Activated B cell treated with CpG ODN at 0.5 μM for 24 hours (primary cell): ENCODE measurements around the gene MSI2. TPM values are rescaled to one million over a fixed set of nuclear protein-coding genes. Genes with fewer than 3 reads are reported as not detected.

ENCODE experiments used
- ATAC-seq: fragments of 200-7000 bp; cut with Tn5 transposase; one replicate; pipeline ENCODE4 v1.10.0; 2021; ENCODE audit warnings: low read depth, mild to moderate bottlenecking, moderate library complexity
- CTCF ChIA-PET: fragments of 350-600 bp; sonication (Branson Sonifier 250); formaldehyde crosslinking; loops from one replicate; lab custom pipeline; 2021; ENCODE audit warnings: antibody characterized with exemption; lab: Charles Lee
- POLR2A ChIA-PET: fragments of 350-600 bp; sonication (Branson Sonifier 250); formaldehyde crosslinking; loops from one replicate; lab custom pipeline; 2021; ENCODE audit warnings: antibody characterized with exemption; lab: Charles Lee
- DNase-seq: peaks from one replicate; pipeline ENCODE4 v3.0.0; 2022
- H3K27ac Mint-ChIP-seq: one replicate; pipeline ENCODE4 v1.8.0; 2020; ENCODE audit warnings: mixed read lengths
- H3K27me3 Mint-ChIP-seq: one replicate; pipeline ENCODE4 v1.8.0; 2021; ENCODE audit warnings: mixed read lengths
- H3K36me3 Mint-ChIP-seq: one replicate; pipeline ENCODE4 v1.8.0; 2021; ENCODE audit warnings: low read depth, mixed read lengths
- H3K4me1 Mint-ChIP-seq: one replicate; pipeline ENCODE4 v1.8.0; 2021; ENCODE audit warnings: mixed read lengths
- H3K4me3 Mint-ChIP-seq: one replicate; pipeline ENCODE4 v1.8.0; 2020; ENCODE audit warnings: mild to moderate bottlenecking, mixed read lengths
- H3K9me3 Mint-ChIP-seq: one replicate; pipeline ENCODE4 v1.8.0; 2020; ENCODE audit warnings: mixed read lengths
- intact Hi-C: fragments of 100-400 bp; cut with micrococcal nuclease; formaldehyde crosslinking; loops from one replicate; pipeline ENCODE4 v1.15.1; 2024
- total RNA-seq: library from RNA; stranded (reverse); gene quantifications from 2 replicates; pipeline ENCODE4 v1.2.3, GENCODE V29; 2022
- TF ChIP-seq, protein P1 (sequence below): fragments of 200-600 bp; IDR thresholded peaks from one replicate; pipeline ENCODE4 v1.8.0; 2022; ENCODE audit warnings: antibody characterized with exemption, mild to moderate bottlenecking

MSI2 gene
- total RNA-seq, 1 donor from 2014 or later: 102 TPM

DNA sequence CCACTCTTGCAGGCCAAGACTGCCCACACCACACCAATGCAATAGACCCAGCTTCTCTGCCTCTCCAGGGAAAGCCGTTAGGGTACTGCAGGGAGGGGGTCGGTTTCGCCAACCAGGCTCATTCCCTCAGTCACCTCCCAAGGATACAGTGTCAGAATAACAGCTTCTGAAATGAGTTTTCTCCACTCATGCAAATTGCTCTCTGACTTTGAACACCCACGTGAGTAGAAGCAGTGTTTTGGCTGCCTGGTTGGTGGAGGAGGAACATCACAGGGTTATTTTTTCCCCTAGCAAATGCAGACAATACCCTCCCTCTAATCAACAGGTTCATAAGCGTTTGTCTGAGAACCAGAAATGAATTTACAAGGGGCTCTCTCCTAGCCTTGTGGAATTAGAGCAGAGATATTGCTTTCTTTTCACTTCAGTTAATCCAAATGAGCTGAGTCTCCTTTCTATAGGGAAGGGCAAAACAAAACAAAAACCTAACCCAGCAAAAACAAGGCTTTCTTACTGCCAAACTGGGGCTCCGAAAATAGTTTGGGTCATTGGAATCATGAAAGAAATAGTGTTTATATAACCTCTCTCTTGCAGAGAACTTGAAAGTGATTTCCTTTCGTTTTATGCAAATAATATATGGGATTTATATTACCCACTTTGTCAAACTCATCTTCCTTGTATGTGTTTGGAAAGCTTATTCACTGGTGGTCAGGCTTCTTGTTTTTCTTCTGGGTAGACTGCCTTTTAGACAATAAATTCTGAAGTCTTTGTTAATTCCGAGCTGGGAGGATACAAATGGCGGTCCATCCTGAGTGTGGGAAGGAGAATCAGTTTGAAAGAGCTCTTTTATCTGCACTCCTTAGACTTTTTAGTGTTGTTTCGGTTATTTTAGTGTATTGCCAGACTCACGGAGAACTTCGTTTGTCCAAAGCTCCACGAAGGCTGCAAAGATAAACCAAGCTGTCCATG is 229.9 kb downstream of the MSI2 start:
- peaks cover 1% of the 10 kb centered on the region for H3K36me3 Mint-ChIP-seq
- no peak for DNase-seq
- H3K27me3 Mint-ChIP-seq: no peaks in the 10 kb centered on the region
- ChIA-PET POLR2A (interaction anchor here (0.6 kb wide), 1 partner anchor 65 kb away, joined by 7 read pairs; no protein-coding TSS in a partner anchor), CTCF (interaction anchor here (0.7 to 1.4 kb wide), 3 partner anchors 29 to 243 kb away, joined by 3 to 4 read pairs (median 4); no protein-coding TSS in a partner anchor)
- peaks cover 45% of the 10 kb centered on the region for H3K4me1 Mint-ChIP-seq
- peak; percentile 21 for ATAC-seq
- peak overlapping the region; percentile 21 for H3K27ac Mint-ChIP-seq
- peak overlapping the region; percentile 42 for H3K4me3 Mint-ChIP-seq
- TF ChIP-seq, protein P1, sequence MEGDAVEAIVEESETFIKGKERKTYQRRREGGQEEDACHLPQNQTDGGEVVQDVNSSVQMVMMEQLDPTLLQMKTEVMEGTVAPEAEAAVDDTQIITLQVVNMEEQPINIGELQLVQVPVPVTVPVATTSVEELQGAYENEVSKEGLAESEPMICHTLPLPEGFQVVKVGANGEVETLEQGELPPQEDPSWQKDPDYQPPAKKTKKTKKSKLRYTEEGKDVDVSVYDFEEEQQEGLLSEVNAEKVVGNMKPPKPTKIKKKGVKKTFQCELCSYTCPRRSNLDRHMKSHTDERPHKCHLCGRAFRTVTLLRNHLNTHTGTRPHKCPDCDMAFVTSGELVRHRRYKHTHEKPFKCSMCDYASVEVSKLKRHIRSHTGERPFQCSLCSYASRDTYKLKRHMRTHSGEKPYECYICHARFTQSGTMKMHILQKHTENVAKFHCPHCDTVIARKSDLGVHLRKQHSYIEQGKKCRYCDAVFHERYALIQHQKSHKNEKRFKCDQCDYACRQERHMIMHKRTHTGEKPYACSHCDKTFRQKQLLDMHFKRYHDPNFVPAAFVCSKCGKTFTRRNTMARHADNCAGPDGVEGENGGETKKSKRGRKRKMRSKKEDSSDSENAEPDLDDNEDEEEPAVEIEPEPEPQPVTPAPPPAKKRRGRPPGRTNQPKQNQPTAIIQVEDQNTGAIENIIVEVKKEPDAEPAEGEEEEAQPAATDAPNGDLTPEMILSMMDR: no peak
- no peaks in the 10 kb centered on the region for H3K9me3 Mint-ChIP-seq
- intact Hi-C loops: loop anchor here (1.0 kb wide), 1 partner anchor 25 kb away; no protein-coding TSS in a partner anchor

DNA sequence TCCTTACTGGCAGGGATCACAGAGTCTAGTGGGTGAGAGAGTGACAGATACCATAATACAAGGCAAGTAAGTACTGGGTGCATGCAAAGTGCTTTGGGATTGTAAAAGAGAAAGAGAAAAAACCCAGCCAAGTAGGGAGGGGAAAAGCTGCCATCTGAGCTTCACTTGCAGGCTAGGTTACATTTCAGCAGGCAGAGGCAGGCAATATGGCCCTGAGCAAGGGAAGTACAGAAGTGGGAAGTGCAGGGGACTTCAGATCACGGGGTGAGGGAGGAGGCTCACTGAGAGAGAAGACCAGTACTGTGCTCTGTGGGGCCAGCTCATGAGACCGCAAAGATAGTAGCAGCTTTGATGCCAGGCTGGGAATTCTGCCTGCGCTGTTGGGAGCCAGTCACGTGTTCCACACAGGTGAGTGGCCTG is 230.6 kb downstream of the MSI2 start:
- intact Hi-C loops: loop anchor here (1.0 kb wide), 1 partner anchor 26 kb away; no protein-coding TSS in a partner anchor
- ChIA-PET CTCF (interaction anchor here (0.7 to 0.9 kb wide), 2 partner anchors 29 to 244 kb away, joined by 3 to 4 read pairs; no protein-coding TSS in a partner anchor), POLR2A (no interaction called here)
- H3K4me1 Mint-ChIP-seq: peaks cover 49% of the 10 kb centered on the region
- H3K36me3 Mint-ChIP-seq: peaks cover 1% of the 10 kb centered on the region
- DNase-seq (no peak), ATAC-seq (peak; percentile 37)
- H3K9me3 Mint-ChIP-seq: no peaks in the 10 kb centered on the region
- TF ChIP-seq, protein P1: no peak
- H3K27ac Mint-ChIP-seq: no peak overlapping the region
- no peak overlapping the region for H3K4me3 Mint-ChIP-seq
- H3K27me3 Mint-ChIP-seq: no peaks in the 10 kb centered on the region

DNA sequence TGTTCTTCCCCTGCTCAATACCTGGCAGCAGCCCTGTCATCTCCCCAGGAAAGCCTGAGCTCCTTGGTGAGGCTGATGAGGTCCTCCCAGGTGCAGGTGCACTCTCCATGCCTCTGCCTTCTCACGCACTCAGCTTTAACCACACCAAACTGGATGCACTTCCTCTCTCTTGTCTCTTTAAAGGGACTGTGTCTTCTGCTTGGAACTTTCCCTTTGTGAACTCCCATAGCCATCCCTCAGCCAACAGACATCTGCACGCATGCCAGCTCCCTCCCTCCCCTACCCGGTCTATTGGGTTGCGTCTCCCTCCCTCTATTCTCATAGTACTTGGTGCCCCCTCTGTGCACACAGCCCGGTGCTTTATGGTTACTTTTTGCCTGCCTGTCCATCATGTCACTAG is 231.2 kb downstream of the MSI2 start:
- ATAC-seq (no peak), DNase-seq (no peak)
- ChIA-PET POLR2A (no interaction called here), CTCF (no interaction called here)
- Mint-ChIP-seq H3K27me3 (no peaks in the 10 kb centered on the region), H3K4me1 (peaks cover 55% of the 10 kb centered on the region), H3K27ac (no peak overlapping the region), H3K36me3 (no peaks in the 10 kb centered on the region), H3K9me3 (no peaks in the 10 kb centered on the region), H3K4me3 (no peak overlapping the region)
- intact Hi-C loops: no loop called here
- TF ChIP-seq, protein P1: no peak

GRCh38 chr17:57488856-57489255 is 232.5 kb downstream of the MSI2 start:
- H3K9me3 Mint-ChIP-seq: no peaks in the 10 kb centered on the region
- no peaks in the 10 kb centered on the region for H3K27me3 Mint-ChIP-seq
- no peak overlapping the region for H3K27ac Mint-ChIP-seq
- ChIA-PET CTCF (no interaction called here), POLR2A (interaction anchor here (0.6 to 0.9 kb wide), 3 partner anchors 10 to 112 kb away, joined by 3 to 5 read pairs (median 4); no protein-coding TSS in a partner anchor)
- TF ChIP-seq, protein P1: no peak
- H3K36me3 Mint-ChIP-seq: no peaks in the 10 kb centered on the region
- ATAC-seq: no peak
- no peak for DNase-seq
- no peak overlapping the region for H3K4me3 Mint-ChIP-seq
- intact Hi-C loops: no loop called here
- H3K4me1 Mint-ChIP-seq: peaks cover 68% of the 10 kb centered on the region

GRCh38 chr17:57489321-57489720 is 233.0 kb downstream of the MSI2 start:
- intact Hi-C loops: no loop called here
- ATAC-seq: no peak

More at GRCh38 chr17:57489321-57489720, 233.0 kb downstream of the MSI2 start:
- Mint-ChIP-seq H3K4me1 (peaks cover 69% of the 10 kb centered on the region), H3K9me3 (no peaks in the 10 kb centered on the region), H3K27me3 (no peaks in the 10 kb centered on the region), H3K4me3 (no peak overlapping the region), H3K36me3 (no peaks in the 10 kb centered on the region), H3K27ac (no peak overlapping the region)
- no peak for DNase-seq
- TF ChIP-seq, protein P1: no peak
- ChIA-PET CTCF (no interaction called here), POLR2A (interaction anchor here (0.6 to 0.9 kb wide), 3 partner anchors 9 to 112 kb away, joined by 3 to 5 read pairs (median 4); no protein-coding TSS in a partner anchor)
